Upper lobe of left lung (tissue), 4 donors: ENCODE results near the gene MDK.

ENCODE experiments used
- CTCF ChIP-seq, 6 experiments: fragments of 450-650 bp in 4 of 6; fragments of 200-600 bp in 2 of 6; sonication (generic) in 2 of 6; IDR thresholded peaks; one replicate each; pipeline ENCODE4 v1.5.1; 2016 to 2019; ENCODE audit warnings: antibody characterized with exemption in 6 of 6
- EP300 ChIP-seq, 4 donors: sonication (generic); formaldehyde crosslinking; IDR thresholded peaks; one replicate each; pipeline ENCODE4 v1.5.1; 2017; ENCODE audit warnings: antibody characterized with exemption in 4 of 4, control low read depth in 2 of 4
- POLR2A ChIP-seq, 4 donors: fragments of 450-650 bp; IDR thresholded peaks; one replicate each; pipeline ENCODE4 v1.5.1; 2016 to 2017; ENCODE audit warnings: antibody characterized with exemption in 4 of 4, mild to moderate bottlenecking in 2 of 4
- POLR2AphosphoS5 ChIP-seq, 2 donors: sonication (generic); formaldehyde crosslinking; IDR thresholded peaks; one replicate each; pipeline ENCODE4 v1.5.1; 2017; ENCODE audit warnings: antibody characterized with exemption in 2 of 2

GRCh38 chr11:46362156-46363030 is 19.1 kb upstream of the MDK start:
- TF ChIP-seq CTCF (IDR thresholded peaks at IDR 0.05) (no peak), POLR2AphosphoS5 (IDR thresholded peaks at IDR 0.05) (no peak), POLR2A (IDR thresholded peaks at IDR 0.05) (no peak), EP300 (IDR thresholded peaks at IDR 0.05) (no peak)
